Measurements from ENCODE around the gene SPDYE2.
"Not testable (repeated sequence)": the region's sequence is repeated elsewhere in the genome, so short reads cannot be mapped to it uniquely, and the experiment has no call there.

Gene SPDYE2, protein sequence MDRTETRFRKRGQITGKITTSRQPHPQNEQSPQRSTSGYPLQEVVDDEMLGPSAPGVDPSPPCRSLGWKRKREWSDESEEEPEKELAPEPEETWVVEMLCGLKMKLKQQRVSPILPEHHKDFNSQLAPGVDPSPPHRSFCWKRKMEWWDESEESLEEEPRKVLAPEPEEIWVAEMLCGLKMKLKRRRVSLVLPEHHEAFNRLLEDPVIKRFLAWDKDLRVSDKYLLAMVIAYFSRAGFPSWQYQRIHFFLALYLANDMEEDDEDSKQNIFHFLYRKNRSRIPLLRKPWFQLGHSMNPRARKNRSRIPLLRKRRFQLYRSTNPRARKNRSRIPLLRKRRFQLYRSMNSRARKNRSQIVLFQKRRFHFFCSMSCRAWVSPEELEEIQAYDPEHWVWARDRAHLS

DNA sequence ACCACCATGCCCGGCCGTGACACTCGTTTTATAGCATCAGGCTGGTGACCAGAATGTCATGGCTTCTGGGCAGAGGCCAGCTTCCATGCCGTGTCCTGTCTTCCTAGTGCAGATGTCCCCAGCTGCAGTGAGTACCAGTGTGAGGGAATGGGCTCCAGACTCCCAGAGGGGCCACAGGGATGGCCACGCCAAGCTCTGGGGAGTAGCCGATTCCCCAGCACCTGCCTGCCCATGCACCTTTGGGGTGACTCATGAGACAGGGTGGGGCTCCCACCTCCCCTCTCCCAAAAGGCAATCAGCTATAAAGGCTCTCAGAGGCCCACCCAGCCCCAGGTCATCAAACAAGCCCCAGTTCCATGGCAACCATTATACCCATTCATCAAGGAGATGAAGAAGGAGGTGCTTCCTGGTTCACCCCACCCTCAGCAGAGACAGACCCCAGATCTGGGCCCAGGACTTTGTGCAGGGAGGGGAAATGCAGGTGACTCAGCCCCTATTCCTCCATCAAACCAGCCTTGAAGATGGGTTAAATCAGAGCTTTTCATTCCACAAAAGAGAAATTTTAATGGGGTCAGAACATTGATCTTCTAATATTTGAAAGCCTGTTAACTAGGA is at the start of gene SPDYE2:
Gene SPDYE2, plus strand, starts transcription at position 419 of the 615 bp plus-strand sequence. CDS start 2,030 bp downstream, outside the sequence.
- DNase-seq = not testable (repeated sequence)

DNA sequence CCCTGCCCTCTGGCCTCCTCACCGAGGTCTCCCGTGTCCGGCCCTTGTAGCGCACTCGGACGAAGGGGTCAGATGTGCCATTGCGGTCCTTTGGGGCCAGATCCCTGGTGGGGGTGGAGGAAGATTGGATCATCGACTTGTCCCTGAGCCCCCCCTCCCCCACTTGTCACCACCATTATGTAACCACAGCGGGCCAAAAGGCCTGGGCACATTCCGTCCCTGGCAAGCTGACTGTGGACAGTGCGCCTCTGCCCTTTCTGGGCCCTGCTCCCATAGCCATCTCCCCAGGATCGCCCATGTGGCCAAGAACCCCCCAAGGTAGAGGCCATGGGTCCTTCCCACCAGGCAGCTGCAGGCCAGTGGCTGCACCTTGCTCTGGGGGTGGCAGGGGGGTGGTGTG is 47.9 kb upstream of the SPDYE2 start:
- DNase-seq = not testable (repeated sequence)

DNA sequence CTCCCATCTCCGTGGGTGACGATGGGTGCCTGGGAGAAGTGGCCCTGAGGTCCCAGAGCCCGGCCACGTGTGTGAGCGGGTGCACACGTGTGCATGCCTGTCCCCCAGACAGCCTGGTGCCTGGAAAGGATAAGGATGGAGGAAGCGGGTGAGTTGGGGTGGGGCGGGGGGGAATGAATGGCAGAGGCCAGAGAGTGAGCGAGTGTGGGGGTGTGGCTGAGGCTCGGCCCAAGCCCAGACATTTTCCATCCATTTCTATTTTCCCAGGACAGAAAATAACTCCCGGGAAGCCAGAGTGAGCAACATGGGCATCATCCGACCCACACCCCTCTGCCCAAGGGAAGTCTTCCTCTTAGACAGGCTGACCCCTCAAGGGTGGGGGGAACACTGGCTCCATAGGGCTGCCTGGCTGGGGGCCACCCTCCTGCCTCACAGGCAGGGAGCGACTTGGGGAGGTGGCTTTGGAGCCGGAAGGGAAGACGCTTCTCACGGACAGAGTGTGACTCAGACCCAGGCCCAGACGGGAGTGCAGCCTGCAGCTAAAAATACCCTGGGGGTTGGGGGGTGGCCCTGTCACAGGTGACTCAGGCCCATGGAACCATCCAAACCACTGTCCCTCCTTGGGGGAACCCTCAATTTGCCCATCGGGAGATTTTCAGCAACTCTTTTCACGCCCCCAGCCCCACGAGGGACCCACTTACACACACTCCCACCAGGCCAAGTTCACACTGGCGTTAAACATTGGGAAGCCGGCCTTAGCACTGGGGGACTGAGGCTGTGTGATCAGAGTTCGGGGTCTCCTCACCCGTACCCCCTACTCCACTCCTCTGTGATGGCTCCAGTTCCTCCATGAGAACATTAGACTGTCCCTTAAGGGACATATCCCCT is 45.5 kb upstream of the SPDYE2 start:
- peak; percentile 47 for DNase-seq

DNA sequence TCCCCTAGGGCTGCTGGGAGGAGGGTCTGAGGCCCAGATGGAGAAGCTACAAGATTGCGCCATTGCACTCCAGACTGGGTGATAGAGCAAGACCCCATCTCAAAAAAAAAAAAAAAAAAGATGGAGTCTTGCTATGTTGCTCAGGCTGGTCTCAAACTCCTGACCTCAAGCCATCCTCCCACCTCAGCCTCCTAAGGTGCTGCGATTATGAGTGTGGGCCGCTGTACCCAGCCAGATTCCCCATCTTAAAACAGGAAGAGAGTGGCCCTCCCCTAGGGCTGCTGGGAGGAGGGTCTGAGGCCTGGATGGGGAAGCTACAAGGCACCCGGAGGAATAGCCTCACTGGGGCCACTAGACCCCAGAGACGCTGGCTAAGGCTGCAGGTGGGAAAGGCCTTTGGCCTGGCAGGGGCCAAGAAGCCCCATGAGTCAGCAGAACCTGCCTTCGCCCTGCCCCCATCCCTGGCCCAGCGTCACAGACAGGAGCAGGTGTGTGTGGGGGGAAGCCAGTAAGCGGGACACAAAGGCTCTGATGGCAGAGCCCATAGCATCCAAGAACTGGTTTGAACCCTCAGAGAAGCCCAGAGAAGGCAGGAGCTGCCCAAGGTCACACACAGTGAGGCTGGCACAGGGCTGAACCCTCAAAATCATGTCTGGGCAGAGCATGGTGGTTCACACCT is 43.5 kb upstream of the SPDYE2 start:
- peak; percentile 50 for DNase-seq

DNA sequence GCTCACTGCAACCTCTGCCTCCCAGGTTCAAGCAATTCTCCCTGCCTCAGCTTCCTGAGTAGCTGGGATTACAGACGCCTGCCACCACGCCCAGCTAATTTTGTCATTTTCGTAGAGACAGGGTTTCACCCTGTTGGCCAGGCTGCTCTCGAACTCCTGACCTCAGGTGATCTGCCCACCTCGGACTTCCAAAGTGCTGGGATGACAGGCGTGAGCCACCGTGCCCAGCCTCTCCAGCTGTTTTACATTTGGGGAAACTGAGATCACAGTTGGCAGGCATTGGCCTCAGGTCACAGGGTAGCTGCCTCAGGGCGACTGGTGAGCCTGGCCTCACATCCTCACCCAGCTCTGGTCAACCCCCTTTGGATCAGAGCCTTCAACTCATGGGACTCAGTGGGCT is 40.5 kb upstream of the SPDYE2 start:
- peak; percentile 31 for DNase-seq

DNA sequence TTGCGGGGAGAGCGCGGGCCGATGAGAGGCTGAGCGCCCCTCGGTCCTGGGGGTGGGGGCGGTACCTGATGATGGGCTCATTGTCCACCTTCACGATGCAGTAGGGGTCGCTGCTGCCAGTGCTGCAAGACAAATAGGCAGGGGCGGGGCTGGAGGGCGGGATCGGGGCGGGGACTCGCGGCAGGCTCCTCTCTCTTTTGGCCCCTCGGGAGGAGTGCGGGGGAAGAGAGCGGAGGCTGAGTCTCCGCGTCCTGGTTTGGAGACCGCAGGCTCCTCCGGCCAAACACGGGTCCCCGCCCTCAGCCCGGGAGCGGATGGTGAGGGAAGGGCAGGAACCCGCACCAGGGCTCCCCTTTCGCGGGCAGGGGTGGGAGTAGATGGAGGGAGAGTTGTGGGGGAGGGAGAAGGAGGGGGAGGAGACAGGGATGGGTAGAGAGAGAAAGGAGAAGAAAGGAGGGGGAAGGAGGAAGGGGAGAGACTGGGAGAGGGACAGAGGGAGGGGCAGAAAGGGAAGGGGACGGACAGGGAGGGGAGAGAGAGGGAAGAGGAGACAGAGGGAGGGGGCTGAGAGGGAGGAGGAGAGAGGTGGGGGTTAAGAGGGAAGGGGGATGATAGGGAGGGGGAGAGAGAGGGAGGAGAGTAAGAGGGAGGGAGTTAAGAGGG is 39.0 kb upstream of the SPDYE2 start:
- not testable (repeated sequence) for DNase-seq

DNA sequence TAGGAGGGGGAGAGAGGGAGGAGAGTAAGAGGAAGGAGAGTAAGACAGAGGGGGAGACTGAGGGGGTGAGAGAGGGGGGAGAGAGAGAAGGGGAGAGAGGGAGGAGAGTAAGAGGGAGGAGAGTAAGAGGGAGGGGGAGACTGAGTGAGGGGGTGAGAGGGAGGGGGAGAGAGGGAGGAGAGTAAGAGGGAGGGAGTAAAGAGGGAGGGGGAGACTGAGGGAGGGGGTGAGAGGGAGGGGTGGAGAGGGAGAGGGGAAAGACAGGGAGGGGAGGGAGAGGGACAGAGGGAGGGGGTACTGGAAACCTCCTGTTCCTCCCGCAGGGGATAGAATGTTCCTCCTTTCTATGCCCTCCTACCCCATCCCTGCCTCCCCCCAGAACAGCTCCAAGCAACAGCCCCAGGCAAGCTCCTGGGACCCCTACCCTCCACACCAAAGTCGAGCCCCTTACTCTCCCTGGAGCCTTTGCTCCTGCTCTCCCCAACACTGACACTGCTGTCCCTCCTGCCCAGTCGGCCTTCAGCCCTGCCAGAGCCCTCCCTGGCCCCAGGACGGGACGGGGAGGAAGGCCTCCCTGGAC is 38.3 kb upstream of the SPDYE2 start:
- DNase-seq = peak; percentile 60

DNA sequence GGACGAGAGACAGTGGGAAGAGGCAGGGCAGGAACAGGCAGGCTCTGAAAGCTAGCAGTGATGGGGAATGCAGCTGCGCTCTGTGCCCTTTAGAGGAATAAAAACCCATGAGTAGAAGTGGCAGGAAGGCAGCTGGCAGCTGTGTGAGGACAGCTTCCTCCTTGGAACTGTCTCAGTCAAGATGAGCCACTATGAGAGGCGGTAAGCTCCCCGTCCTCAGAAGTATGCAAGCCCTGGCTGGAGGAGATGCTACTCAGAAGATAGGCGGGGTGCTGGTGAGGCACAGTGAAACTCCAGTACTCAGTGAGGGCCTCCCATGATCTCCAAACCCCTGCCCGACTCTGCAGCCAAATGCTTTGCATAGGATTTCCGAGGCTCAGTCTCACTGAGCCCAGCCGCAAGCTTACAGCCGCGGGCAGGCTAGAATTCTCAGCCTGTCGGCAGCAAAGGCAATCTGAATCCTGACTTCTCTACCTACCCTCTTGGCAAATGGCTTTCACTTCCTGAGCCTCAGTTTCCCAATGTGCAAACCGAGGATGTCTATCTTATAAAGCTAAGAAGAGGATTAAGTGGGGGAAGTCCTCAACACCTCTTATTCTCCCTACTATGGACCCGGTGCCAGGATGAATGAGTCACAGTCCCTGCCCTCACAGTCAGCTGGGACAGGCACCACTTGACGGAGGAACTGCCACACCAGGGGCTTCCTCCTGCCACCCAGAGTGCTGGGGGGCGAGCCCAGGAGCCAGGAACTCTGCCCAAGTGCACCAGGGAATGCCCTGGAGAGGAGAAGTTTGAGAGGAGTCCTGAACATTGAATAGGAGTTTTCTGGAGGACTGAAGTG is 35.9 kb upstream of the SPDYE2 start:
- not testable (repeated sequence) for DNase-seq

DNA sequence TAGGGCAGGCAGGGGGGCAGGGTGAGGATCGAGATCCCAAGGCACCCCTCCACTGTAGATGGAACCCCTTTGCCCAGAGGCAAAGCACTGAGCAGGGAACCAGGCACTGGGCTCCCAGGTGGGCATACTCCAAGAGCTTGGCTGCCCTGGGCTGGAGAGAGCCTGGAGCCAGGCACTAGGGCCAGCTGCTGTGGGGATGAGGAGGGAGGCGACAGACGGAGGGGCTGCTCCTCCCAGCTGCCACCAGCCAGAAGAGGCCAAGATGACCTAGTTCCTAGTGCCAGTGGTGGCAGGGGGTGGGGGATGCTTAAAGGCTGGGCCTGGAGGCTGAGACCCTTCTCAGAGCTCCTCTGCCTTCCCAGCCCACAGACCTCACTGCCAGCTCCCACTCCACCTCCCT is 35.1 kb upstream of the SPDYE2 start:
- not testable (repeated sequence) for DNase-seq

DNA sequence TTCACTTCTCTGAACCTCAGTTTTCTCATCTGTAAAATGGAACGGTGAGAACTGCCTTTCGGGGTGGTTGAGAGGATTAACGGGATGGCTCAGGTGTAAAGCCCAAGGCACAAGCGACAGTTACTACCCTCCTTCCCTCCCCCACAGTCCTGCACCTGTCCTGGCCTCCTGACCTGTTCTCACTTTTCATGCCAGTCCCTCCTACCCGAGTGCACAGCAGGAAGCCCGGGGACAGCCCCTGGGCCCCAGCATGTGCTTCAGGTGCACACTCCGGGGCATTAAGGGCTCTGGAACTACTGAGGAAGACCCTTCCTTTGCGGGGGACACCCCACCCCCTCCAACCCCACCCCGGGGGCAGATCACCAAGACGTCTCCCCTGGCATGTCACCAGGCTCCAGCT is 34.1 kb upstream of the SPDYE2 start:
- DNase-seq = not testable (repeated sequence)

DNA sequence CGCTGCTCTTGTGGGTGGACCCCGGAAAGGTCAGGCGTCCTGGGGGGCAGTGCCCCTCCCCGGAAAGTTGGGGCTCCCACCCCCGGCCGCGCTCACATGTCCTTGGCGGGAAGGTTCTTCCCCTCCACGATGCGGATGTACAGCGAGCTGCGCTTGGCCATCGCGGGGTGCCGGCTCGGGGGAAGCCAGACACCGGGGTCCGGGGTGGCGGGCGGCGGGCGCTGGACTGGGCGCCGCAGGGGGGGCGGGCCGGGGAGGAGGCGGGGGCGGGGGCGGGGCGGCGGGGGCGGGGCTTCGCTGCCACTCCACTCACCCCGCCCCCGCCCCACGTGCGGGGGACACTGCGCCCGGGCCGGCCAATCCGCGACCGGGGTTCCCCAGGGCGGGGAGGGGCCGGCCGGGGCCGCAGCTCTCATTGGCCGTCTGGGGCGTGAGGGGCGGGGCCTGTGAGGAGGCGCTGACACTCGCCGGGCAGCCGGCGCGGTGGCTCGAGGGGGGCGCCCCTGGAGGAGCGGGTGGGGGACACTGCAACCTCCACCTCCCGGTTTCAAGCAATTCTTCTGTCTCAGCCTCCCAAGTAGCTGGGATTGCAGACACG is 33.4 kb upstream of the SPDYE2 start, which contains the start of gene RASA4B:
Gene RASA4B, minus strand, starts transcription at position 228 of the 598 bp plus-strand sequence. Its CDS starts 67 bp downstream, at position 161.
- DNase-seq = peak; percentile 64

DNA sequence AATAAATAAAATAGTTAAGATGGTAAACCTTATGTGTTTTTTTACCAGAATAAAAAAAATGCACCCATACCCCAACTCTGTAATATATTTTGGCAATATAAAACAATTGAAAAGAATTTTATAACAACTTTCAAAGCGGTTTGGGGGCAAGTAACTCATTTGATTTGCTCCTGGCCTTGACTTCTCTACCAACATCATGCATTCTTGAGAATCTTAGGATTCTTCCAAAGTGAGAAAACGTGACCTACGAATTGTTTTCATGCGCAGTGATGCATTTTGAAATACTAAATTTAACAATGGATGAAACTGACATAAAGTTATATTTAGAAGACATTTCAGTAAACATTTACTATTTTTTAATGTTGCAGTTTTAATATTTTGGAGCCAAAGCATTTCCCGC is 30.2 kb upstream of the SPDYE2 start:
- not testable (repeated sequence) for DNase-seq

DNA sequence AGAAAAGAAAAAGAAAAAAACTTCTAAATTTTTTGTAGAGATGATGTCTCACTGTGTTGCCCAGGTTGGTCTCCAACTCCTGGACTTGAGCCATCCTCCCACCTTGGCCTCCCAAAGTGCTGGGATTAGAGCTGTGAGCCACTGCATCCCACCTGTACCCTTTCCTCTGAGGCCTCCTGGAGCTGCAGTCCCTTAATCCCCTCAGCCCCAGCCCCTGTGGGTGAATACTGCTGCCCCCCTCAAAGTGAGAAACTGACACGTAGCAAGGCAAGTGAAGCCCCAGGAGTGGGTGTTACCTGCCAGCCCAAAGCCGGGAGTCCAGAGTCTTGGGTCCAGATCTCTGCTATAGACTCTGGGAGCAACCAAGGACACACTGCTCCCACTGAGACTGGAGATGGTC is 26.2 kb upstream of the SPDYE2 start:
- DNase-seq = peak; percentile 55

DNA sequence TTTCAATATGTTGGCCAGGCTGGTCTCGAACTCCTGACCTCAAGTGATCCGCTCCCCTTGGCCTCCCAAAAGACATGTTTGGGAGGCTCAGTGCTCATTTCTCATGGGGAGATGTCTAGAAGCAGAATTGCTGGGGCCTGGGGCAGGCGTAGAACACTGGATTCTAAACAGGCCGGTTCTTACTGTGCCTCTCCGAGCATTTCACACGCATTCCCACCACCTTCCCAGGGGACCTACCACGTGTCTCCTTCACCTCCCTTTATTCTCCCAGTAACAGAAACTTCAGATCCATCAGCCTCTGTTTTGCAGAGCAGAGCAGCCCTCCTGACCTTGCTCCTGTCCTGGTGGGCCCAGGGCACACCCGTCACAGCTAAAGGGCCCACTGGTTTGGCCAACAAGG is 23.8 kb upstream of the SPDYE2 start:
- peak; percentile 19 for DNase-seq

DNA sequence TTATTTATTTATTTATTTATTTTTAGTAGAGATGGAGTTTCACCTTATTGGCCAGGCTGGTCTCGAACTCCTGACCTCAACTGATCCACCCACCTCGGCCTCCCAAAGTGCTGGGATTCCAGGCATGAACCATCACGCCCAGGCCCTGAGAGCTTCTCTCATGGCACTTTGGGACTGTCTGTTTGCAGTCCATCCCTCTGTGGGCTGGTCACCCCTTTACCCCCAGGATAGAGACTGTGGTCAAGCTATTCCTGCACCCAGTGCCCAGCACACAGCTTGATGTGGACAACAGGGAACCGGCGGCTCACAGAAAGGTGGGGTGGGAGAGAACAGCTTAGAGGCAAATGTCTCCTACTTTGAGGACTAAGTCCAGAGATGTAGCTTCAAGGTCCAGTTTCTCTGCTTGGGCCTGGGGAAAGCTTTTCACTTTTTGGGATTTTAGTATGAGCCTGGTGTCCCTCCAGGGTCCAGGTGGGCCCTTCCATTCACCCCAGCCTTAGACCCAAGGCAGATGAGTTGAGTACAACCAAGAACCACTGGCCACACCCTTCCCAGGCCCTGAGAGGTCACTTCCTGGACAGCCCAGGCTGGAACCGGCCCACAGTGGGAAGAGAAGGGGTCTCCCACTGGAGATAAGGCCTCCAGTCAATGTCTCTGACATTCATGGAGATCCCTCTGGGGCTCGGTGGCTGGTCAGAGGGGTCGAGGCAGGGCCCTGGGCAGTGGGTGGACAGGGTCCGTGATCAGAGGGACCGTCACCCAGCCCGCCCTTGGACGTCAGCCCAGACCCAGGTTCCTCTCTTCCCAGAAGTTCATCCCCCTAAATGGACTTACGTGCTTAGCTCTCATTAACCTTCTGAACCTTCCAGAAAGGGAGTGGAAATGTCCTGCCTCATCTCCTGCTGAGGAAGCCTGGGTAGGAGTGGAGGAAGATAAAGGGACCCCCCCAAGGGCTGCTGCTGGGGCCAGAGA is 22.9 kb upstream of the SPDYE2 start:
- peak; percentile 57 for DNase-seq

DNA sequence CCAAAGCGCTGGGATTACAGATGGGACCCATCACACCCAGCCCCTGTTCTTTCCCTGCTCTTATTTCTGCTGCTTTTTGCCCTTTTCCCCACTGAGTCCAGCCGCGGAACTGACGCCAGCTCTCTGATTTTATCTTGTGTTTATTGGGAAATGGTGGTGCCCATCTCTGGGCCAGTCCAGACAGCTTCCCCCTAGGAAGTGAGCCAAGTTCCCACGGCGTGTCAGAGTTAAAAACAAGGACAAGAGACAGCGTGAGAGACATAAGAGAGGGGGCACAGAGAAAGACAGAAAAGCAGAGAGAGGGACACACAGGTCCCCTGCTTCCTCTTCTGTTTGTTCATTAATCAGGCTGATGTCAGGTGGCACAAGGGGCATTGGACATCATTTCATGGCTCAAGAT is 19.4 kb upstream of the SPDYE2 start:
- peak; percentile 36 for DNase-seq

DNA sequence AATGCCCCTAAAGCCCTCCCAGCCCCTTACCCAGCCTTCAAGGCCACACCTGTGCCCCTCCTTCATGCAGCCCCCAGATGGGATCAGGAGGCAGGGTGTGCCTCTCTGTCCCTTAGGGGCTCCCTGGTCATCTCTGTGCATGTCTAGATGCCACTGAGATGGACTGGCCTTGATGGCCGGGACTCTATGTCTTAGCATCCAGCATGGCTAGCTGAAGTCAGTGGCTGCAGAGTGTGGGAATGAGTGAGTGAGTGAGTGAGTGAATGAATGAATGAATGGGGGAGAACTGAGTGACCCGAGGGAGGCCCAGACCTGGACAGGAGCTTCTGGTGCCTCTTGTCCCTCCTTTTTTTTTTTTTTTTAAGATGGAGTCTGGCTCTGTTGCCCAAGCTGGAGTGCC is 18.9 kb upstream of the SPDYE2 start:
- DNase-seq = peak; percentile 52

DNA sequence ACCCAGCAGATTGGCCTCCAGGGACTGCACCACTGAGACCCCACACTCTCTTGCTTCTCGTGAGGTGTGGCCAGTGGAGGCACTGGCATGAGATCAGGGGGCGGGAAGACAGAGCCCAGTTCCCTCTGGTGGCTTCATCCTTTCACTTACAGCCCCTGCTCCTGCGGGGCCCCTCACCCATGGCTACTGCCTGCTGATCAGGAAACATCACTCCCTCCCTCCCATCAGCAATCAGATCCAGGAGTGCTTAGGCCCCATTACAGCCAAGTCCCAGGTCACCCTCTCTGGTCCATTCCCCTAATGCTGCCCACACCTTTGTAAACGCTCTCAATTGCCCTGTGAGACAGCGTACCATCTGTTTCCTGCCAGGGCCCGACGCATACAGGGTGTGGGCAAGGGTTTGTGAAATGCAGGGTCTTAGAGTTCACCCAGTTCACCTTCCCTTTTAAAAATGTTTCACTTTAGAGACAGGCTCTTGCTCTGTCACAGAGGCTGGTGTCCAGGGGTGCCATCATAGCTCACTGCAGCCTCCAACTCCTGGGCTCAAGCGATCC is 15.9 kb upstream of the SPDYE2 start:
- peak; percentile 46 for DNase-seq

DNA sequence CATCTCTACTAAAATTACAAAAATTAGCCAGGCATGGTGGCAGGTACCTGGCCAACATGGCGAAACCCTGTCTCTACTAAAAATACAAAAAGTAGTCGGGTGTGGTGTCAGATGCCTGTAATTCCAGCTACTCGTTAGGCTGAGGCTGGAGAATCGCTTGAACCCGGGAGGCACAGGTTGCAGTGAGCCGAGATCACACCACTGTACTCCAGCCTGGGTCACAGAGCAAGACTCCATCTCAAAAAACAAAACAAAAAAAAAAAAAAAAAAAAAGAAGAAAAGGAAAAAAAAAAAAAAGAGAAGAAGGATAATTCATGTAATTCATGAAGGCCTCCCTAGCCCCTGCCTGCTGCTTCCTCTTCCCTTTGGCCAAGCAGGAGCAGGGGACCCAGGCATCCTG is 10.4 kb upstream of the SPDYE2 start:
- DNase-seq = peak; percentile 27
